GM19099 (cell line): ENCODE data around the gene CCSER1.

ENCODE experiments used
- POLR2A ChIP-seq: IDR thresholded peaks from 3 replicates; pipeline ENCODE4 v1.6.1; 2011; ENCODE audit warnings: low read depth; ENCODE audit not compliant: insufficient read length; ENCODE audit errors: extremely low read depth

CCSER1 gene

GRCh38 chr4:90580326-90580725 is 453.1 kb downstream of the CCSER1 start:
- no peak for TF ChIP-seq POLR2A

GRCh38 chr4:90582087-90582486 is 454.9 kb downstream of the CCSER1 start:
- no peak for TF ChIP-seq POLR2A

- TF ChIP-seq POLR2A, result no peak
Measured at GRCh38 chr4:90584051-90584450, 456.9 kb downstream of the CCSER1 start.

- TF ChIP-seq POLR2A, result no peak
Measured at GRCh38 chr4:90585961-90586360, 458.8 kb downstream of the CCSER1 start.

GRCh38 chr4:90586799-90587198 is 459.6 kb downstream of the CCSER1 start:
- no peak for TF ChIP-seq POLR2A

GRCh38 chr4:90597927-90598326 is 470.7 kb downstream of the CCSER1 start:
- no peak for TF ChIP-seq POLR2A

GRCh38 chr4:90598741-90599140 is 471.5 kb downstream of the CCSER1 start:
- TF ChIP-seq POLR2A, result no peak

- TF ChIP-seq POLR2A, result no peak
Measured at GRCh38 chr4:90602726-90603125, 475.5 kb downstream of the CCSER1 start.

GRCh38 chr4:90603540-90603939 is 476.3 kb downstream of the CCSER1 start:
- TF ChIP-seq POLR2A, result no peak

- TF ChIP-seq POLR2A, result no peak
Measured at GRCh38 chr4:90606781-90607180, 479.6 kb downstream of the CCSER1 start.

GRCh38 chr4:90614371-90614770 is 487.2 kb downstream of the CCSER1 start:
- no peak for TF ChIP-seq POLR2A

- TF ChIP-seq POLR2A, result no peak
Measured at GRCh38 chr4:90621080-90621479, 493.9 kb downstream of the CCSER1 start.

- TF ChIP-seq POLR2A, result no peak
Measured at GRCh38 chr4:90624781-90625180, 497.6 kb downstream of the CCSER1 start.

- TF ChIP-seq POLR2A, result no peak
Measured at GRCh38 chr4:90641861-90642599, 514.8 kb downstream of the CCSER1 start.

- no peak for TF ChIP-seq POLR2A
Measured at GRCh38 chr4:90643156-90643555, 516.0 kb downstream of the CCSER1 start.

GRCh38 chr4:90648311-90648710 is 521.1 kb downstream of the CCSER1 start:
- TF ChIP-seq POLR2A, result no peak

GRCh38 chr4:90648791-90649190 is 521.6 kb downstream of the CCSER1 start:
- no peak for TF ChIP-seq POLR2A
